Activated CD8-positive, alpha-beta T cell treated with anti-CD3 and anti-CD28 coated beads for 36 hours (primary cell): Measurements from ENCODE around the gene UBE2O. TPM values are rescaled to one million over a fixed set of nuclear protein-coding genes. Genes with fewer than 3 reads are reported as not detected.

Experiments
- ATAC-seq: fragments of 200-7000 bp; cut with Tn5 transposase; one replicate; pipeline ENCODE4 v1.10.0; 2021; ENCODE audit warnings: mild to moderate bottlenecking, moderate library complexity
- CTCF ChIA-PET: fragments of 350-600 bp; sonication (Branson Sonifier 250); formaldehyde crosslinking; loops from one replicate; lab custom pipeline; 2021; ENCODE audit warnings: antibody characterized with exemption; lab: Charles Lee
- POLR2A ChIA-PET: fragments of 350-600 bp; sonication (Branson Sonifier 250); formaldehyde crosslinking; loops from one replicate; lab custom pipeline; 2021; ENCODE audit warnings: antibody characterized with exemption; lab: Charles Lee
- DNase-seq: peaks from one replicate; pipeline ENCODE4 v3.0.0-alpha.2; 2020
- H3K27ac Mint-ChIP-seq: one replicate; pipeline ENCODE4 v1.8.0; 2021; ENCODE audit warnings: mild to moderate bottlenecking, mixed read lengths
- H3K27me3 Mint-ChIP-seq: one replicate; pipeline ENCODE4 v1.8.0; 2021; ENCODE audit warnings: mixed read lengths
- H3K36me3 Mint-ChIP-seq: one replicate; pipeline ENCODE4 v1.8.0; 2021; ENCODE audit warnings: low read depth, mixed read lengths
- H3K4me1 Mint-ChIP-seq: one replicate; pipeline ENCODE4 v1.8.0; 2021; ENCODE audit warnings: low read depth, mixed read lengths
- H3K4me3 Mint-ChIP-seq: one replicate; pipeline ENCODE4 v1.8.0; 2021; ENCODE audit warnings: mild to moderate bottlenecking, moderate library complexity, mixed read lengths
- H3K9me3 Mint-ChIP-seq: one replicate; pipeline ENCODE4 v1.8.0; 2021; ENCODE audit warnings: mixed read lengths
- CTCF ChIP-seq: fragments of 200-600 bp; IDR thresholded peaks from one replicate; pipeline ENCODE4 v1.8.0; 2022; ENCODE audit warnings: antibody characterized with exemption, mild to moderate bottlenecking
- intact Hi-C: fragments of 100-400 bp; cut with micrococcal nuclease; formaldehyde crosslinking; loops from one replicate; pipeline ENCODE4 v1.10.0; 2022
- total RNA-seq, 2 experiments: library from RNA; stranded (reverse); gene quantifications; one replicate each; pipeline ENCODE4 v1.2.3, GENCODE V29; 2021

UBE2O gene
- total RNA-seq, 2 experiments from 2014 or later: 36.8 to 39.5 TPM

GRCh38 chr17:76435751-76436150 lies 17.2 kb downstream of the UBE2O start:
- Mint-ChIP-seq H3K9me3 (no peaks in the 10 kb centered on the region), H3K27me3 (no peaks in the 10 kb centered on the region), H3K27ac (no peak overlapping the region), H3K4me3 (no peak overlapping the region), H3K4me1 (peaks cover 13% of the 10 kb centered on the region), H3K36me3 (no peaks in the 10 kb centered on the region)
- no peak for DNase-seq
- intact Hi-C loops: no loop called here
- POLR2A ChIA-PET: interaction anchor here (1.2 to 1.3 kb wide), 2 partner anchors 50 to 82 kb away, joined by 3 read pairs; partner anchors contain the start of gene PRPSAP1
- CTCF ChIA-PET: interaction anchor here (1.5 to 2.9 kb wide), 4 partner anchors 10 to 38 kb away, joined by 3 to 12 read pairs (median 5); no protein-coding TSS in a partner anchor
- TF ChIP-seq CTCF: no peak
- no peak for ATAC-seq

- no peak for DNase-seq
Observed at GRCh38 chr17:76434870-76435269, 18.1 kb downstream of the UBE2O start.

GRCh38 chr17:76433693-76434092 lies 19.3 kb downstream of the UBE2O start:
- Mint-ChIP-seq H3K4me1 (peaks cover 6% of the 10 kb centered on the region), H3K27me3 (no peaks in the 10 kb centered on the region), H3K36me3 (no peaks in the 10 kb centered on the region), H3K9me3 (no peaks in the 10 kb centered on the region), H3K4me3 (no peak overlapping the region), H3K27ac (no peak overlapping the region)
- ATAC-seq (no peak), DNase-seq (no peak)
- TF ChIP-seq CTCF: no peak
- intact Hi-C loops: no loop called here
- POLR2A ChIA-PET: no interaction called here
- CTCF ChIA-PET: no interaction called here

More at GRCh38 chr17:76434870-76435269, 18.1 kb downstream of the UBE2O start:
- no peaks in the 10 kb centered on the region for H3K27me3 Mint-ChIP-seq
- intact Hi-C loops: no loop called here
- ChIA-PET CTCF (interaction anchor here (0.9 to 2.9 kb wide), 6 partner anchors 17 to 75 kb away, joined by 3 to 12 read pairs (median 3); no protein-coding TSS in a partner anchor), POLR2A (interaction anchor here (1.2 to 1.3 kb wide), 2 partner anchors 50 to 81 kb away, joined by 3 read pairs; partner anchors contain the start of gene PRPSAP1)
- H3K36me3 Mint-ChIP-seq: no peaks in the 10 kb centered on the region
- ATAC-seq: no peak
- H3K9me3 Mint-ChIP-seq: no peaks in the 10 kb centered on the region
- H3K4me1 Mint-ChIP-seq: peaks cover 13% of the 10 kb centered on the region
- TF ChIP-seq CTCF: no peak
- no peak overlapping the region for H3K4me3 Mint-ChIP-seq
- H3K27ac Mint-ChIP-seq: no peak overlapping the region

GRCh38 chr17:76432712-76433336 lies 20.1 kb downstream of the UBE2O start:
- peak; percentile 47 for TF ChIP-seq CTCF
- ATAC-seq (peak; percentile 79), DNase-seq (no peak)
- Mint-ChIP-seq H3K27me3 (no peaks in the 10 kb centered on the region), H3K36me3 (no peaks in the 10 kb centered on the region), H3K9me3 (no peaks in the 10 kb centered on the region), H3K27ac (no peak overlapping the region), H3K4me3 (no peak overlapping the region), H3K4me1 (peaks cover 11% of the 10 kb centered on the region)
- ChIA-PET CTCF (no interaction called here), POLR2A (no interaction called here)
- intact Hi-C loops: no loop called here

- Mint-ChIP-seq H3K4me1 (peaks cover 13% of the 10 kb centered on the region), H3K4me3 (no peak overlapping the region), H3K9me3 (no peaks in the 10 kb centered on the region), H3K27me3 (no peaks in the 10 kb centered on the region), H3K27ac (no peak overlapping the region), H3K36me3 (no peaks in the 10 kb centered on the region)
- TF ChIP-seq CTCF: no peak
- POLR2A ChIA-PET: no interaction called here
- intact Hi-C loops: no loop called here
- CTCF ChIA-PET: interaction anchor here (1.6 kb wide), 1 partner anchor 125 kb away, joined by 3 read pairs; no protein-coding TSS in a partner anchor
- ATAC-seq (no peak), DNase-seq (no peak)
Observed at GRCh38 chr17:76432004-76432403, 20.9 kb downstream of the UBE2O start.
